Effector memory CD8-positive, alpha-beta T cell (primary cell): ENCODE measurements around the gene HERC2.
"Not testable (repeated sequence)": the region's sequence is repeated elsewhere in the genome, so short reads cannot be mapped to it uniquely, and the experiment has no call there.

Experiments used
- ATAC-seq: fragments of 150-1000 bp; cut with Tn5 transposase; replicated peaks from 2 replicates; pipeline ENCODE4 v1.10.0; 2021; ENCODE audit warnings: mild to moderate bottlenecking, moderate library complexity
- DNase-seq, 3 experiments: peaks; one replicate each; pipeline ENCODE4 v3.0.0; 2021
- H3K27ac Mint-ChIP-seq, 2 donors: one replicate each; pipeline ENCODE4 v1.8.0; 2022; ENCODE audit warnings: mild to moderate bottlenecking in 2 of 2, mixed read lengths in 2 of 2, moderate library complexity in 2 of 2
- H3K27me3 Mint-ChIP-seq, 2 donors: one replicate each; pipeline ENCODE4 v1.8.0; 2022; ENCODE audit warnings: mixed read lengths in 2 of 2
- H3K36me3 Mint-ChIP-seq: one replicate; pipeline ENCODE4 v1.8.0; 2022; ENCODE audit warnings: mild to moderate bottlenecking, moderate library complexity, mixed read lengths; ENCODE audit not compliant: insufficient read depth
- H3K4me1 Mint-ChIP-seq, 2 donors: one replicate each; pipeline ENCODE4 v1.8.0; 2022; ENCODE audit warnings: low read depth in 2 of 2, mixed read lengths in 2 of 2
- H3K4me3 Mint-ChIP-seq, 2 donors: one replicate each; pipeline ENCODE4 v1.8.0; 2022; ENCODE audit warnings: mild to moderate bottlenecking in 2 of 2, mixed read lengths in 2 of 2, moderate library complexity in 2 of 2
- H3K9me3 Mint-ChIP-seq, 2 donors: one replicate each; pipeline ENCODE4 v1.8.0; 2022; ENCODE audit warnings: mixed read lengths in 2 of 2

HERC2 gene

GRCh38 chr15:28294560-28294959, 27.4 kb downstream of the HERC2 start:
- not testable (repeated sequence) for H3K27me3 Mint-ChIP-seq
- peak overlapping the region in 1 of 2 donors; percentile 38 for H3K27ac Mint-ChIP-seq

GRCh38 chr15:28289694-28290463, 32.1 kb downstream of the HERC2 start:
- H3K4me3 Mint-ChIP-seq = no peak overlapping the region
- ATAC-seq (no peak), DNase-seq (no peak)
- no peaks in the 10 kb centered on the region for H3K27me3 Mint-ChIP-seq
- no peaks in the 10 kb centered on the region for H3K9me3 Mint-ChIP-seq
- H3K27ac Mint-ChIP-seq = no peak overlapping the region
- peaks cover 2 to 23% of the 10 kb centered on the region in 2 donors for H3K4me1 Mint-ChIP-seq
- H3K36me3 Mint-ChIP-seq = peaks cover 35% of the 10 kb centered on the region

More at GRCh38 chr15:28294560-28294959, 27.4 kb downstream of the HERC2 start:
- H3K9me3 Mint-ChIP-seq, DNase-seq, ATAC-seq, H3K4me3 Mint-ChIP-seq: not testable (repeated sequence)
- Mint-ChIP-seq H3K36me3 (peaks cover 27% of the 10 kb centered on the region), H3K4me1 (peaks cover 2 to 12% of the 10 kb centered on the region in 2 donors)

GRCh38 chr15:28288830-28289693, 32.9 kb downstream of the HERC2 start:
- peaks cover 2 to 22% of the 10 kb centered on the region in 2 donors for H3K4me1 Mint-ChIP-seq
- H3K36me3 Mint-ChIP-seq = peaks cover 35% of the 10 kb centered on the region
- not testable (repeated sequence) for H3K9me3 Mint-ChIP-seq, H3K27me3 Mint-ChIP-seq, DNase-seq, H3K4me3 Mint-ChIP-seq, ATAC-seq, H3K27ac Mint-ChIP-seq

GRCh38 chr15:28286659-28287058, 35.3 kb downstream of the HERC2 start:
- not testable (repeated sequence) for H3K27me3 Mint-ChIP-seq, DNase-seq, H3K4me3 Mint-ChIP-seq, H3K9me3 Mint-ChIP-seq, ATAC-seq
- Mint-ChIP-seq H3K4me1 (peaks cover 8 to 32% of the 10 kb centered on the region in 2 donors), H3K36me3 (peaks cover 32% of the 10 kb centered on the region), H3K27ac (peak overlapping the region in 1 of 2 donors; percentile 55)

GRCh38 chr15:28286031-28286430, 35.9 kb downstream of the HERC2 start:
- Mint-ChIP-seq H3K27ac (no peak overlapping the region), H3K27me3 (no peaks in the 10 kb centered on the region), H3K4me3 (no peak overlapping the region), H3K9me3 (peaks cover 0 to 9% of the 10 kb centered on the region in 2 donors), H3K36me3 (peaks cover 29% of the 10 kb centered on the region), H3K4me1 (peaks cover 13 to 37% of the 10 kb centered on the region in 2 donors)
- DNase-seq = no peak
- no peak for ATAC-seq

GRCh38 chr15:28281876-28282275, 40.1 kb downstream of the HERC2 start:
- Mint-ChIP-seq H3K27me3 (no peaks in the 10 kb centered on the region), H3K27ac (peak overlapping the region in 1 of 2 donors; percentile 56), H3K4me3 (no peak overlapping the region), H3K9me3 (peaks cover 0 to 9% of the 10 kb centered on the region in 2 donors), H3K4me1 (peaks cover 13 to 33% of the 10 kb centered on the region in 2 donors), H3K36me3 (peaks cover 20% of the 10 kb centered on the region)
- ATAC-seq = no peak
- DNase-seq = no peak

GRCh38 chr15:28274635-28275034, 47.3 kb downstream of the HERC2 start:
- no peaks in the 10 kb centered on the region for H3K9me3 Mint-ChIP-seq
- H3K4me1 Mint-ChIP-seq = no peaks in the 10 kb centered on the region
- peaks cover 36% of the 10 kb centered on the region for H3K36me3 Mint-ChIP-seq
- H3K27ac Mint-ChIP-seq = no peak overlapping the region
- no peak overlapping the region for H3K4me3 Mint-ChIP-seq
- no peaks in the 10 kb centered on the region for H3K27me3 Mint-ChIP-seq
- no peak for DNase-seq
- no peak for ATAC-seq

GRCh38 chr15:28273873-28274610, 47.9 kb downstream of the HERC2 start:
- ATAC-seq (no peak), DNase-seq (no peak)
- H3K36me3 Mint-ChIP-seq = peaks cover 38% of the 10 kb centered on the region
- H3K27me3 Mint-ChIP-seq = no peaks in the 10 kb centered on the region
- no peaks in the 10 kb centered on the region for H3K4me1 Mint-ChIP-seq
- no peak overlapping the region for H3K27ac Mint-ChIP-seq
- H3K9me3 Mint-ChIP-seq = no peaks in the 10 kb centered on the region
- H3K4me3 Mint-ChIP-seq = no peak overlapping the region

GRCh38 chr15:28273468-28273867, 48.5 kb downstream of the HERC2 start:
- Mint-ChIP-seq H3K9me3 (no peaks in the 10 kb centered on the region), H3K4me1 (no peaks in the 10 kb centered on the region), H3K27me3 (no peaks in the 10 kb centered on the region), H3K36me3 (peaks cover 41% of the 10 kb centered on the region), H3K4me3 (no peak overlapping the region), H3K27ac (no peak overlapping the region)
- DNase-seq (no peak), ATAC-seq (no peak)

- Mint-ChIP-seq H3K9me3 (no peaks in the 10 kb centered on the region), H3K27ac (no peak overlapping the region), H3K36me3 (peaks cover 44% of the 10 kb centered on the region), H3K27me3 (no peaks in the 10 kb centered on the region), H3K4me1 (no peaks in the 10 kb centered on the region), H3K4me3 (no peak overlapping the region)
- ATAC-seq = no peak
- DNase-seq = no peak
Observed at GRCh38 chr15:28272587-28272986, 49.4 kb downstream of the HERC2 start.

- no peaks in the 10 kb centered on the region for H3K9me3 Mint-ChIP-seq
- no peaks in the 10 kb centered on the region for H3K4me1 Mint-ChIP-seq
- peaks cover 48% of the 10 kb centered on the region for H3K36me3 Mint-ChIP-seq
- no peak for DNase-seq
- H3K4me3 Mint-ChIP-seq = no peak overlapping the region
- no peak overlapping the region for H3K27ac Mint-ChIP-seq
- ATAC-seq = no peak
- no peaks in the 10 kb centered on the region for H3K27me3 Mint-ChIP-seq
Observed at GRCh38 chr15:28271697-28272260, 50.2 kb downstream of the HERC2 start.

- ATAC-seq (no peak), DNase-seq (no peak)
- H3K4me1 Mint-ChIP-seq = no peaks in the 10 kb centered on the region
- no peak overlapping the region for H3K27ac Mint-ChIP-seq
- H3K27me3 Mint-ChIP-seq = no peaks in the 10 kb centered on the region
- no peak overlapping the region for H3K4me3 Mint-ChIP-seq
- H3K9me3 Mint-ChIP-seq = no peaks in the 10 kb centered on the region
- peaks cover 51% of the 10 kb centered on the region for H3K36me3 Mint-ChIP-seq
Observed at GRCh38 chr15:28269097-28269496, 52.9 kb downstream of the HERC2 start.

GRCh38 chr15:28267727-28268126, 54.3 kb downstream of the HERC2 start:
- no peak for DNase-seq
- ATAC-seq = no peak
- Mint-ChIP-seq H3K4me3 (no peak overlapping the region), H3K36me3 (peaks cover 47% of the 10 kb centered on the region), H3K27ac (no peak overlapping the region), H3K27me3 (no peaks in the 10 kb centered on the region), H3K4me1 (peaks cover 0 to 4% of the 10 kb centered on the region in 2 donors), H3K9me3 (no peaks in the 10 kb centered on the region)
